ENCODE results near the gene PLPP3.

GRCh38 chr1:56535939-56536338, 43.4 kb downstream of the PLPP3 start:
- TF ChIP-seq CTCF (IDR thresholded peaks at IDR 0.05; ENCODE audit: poor library complexity): no peak
- TF ChIP-seq EZH2 (IDR thresholded peaks at IDR 0.05; ENCODE audit: borderline replicate concordance): no peak
